Astrocyte (in vitro differentiated cells and primary cell): ENCODE data around the gene ORM1.

ENCODE experiments used
- EZH2 ChIP-seq: IDR thresholded peaks from 2 replicates; pipeline ENCODE4 v1.6.1; 2012; ENCODE audit warnings: mild to moderate bottlenecking, low read length, inconsistent platforms; ENCODE audit not compliant: insufficient read depth
- TF ChIP-seq, protein P1 (sequence below): IDR thresholded peaks from 2 replicates; pipeline ENCODE4 v1.5.1; 2011; ENCODE audit warnings: low read depth, mild to moderate bottlenecking, inconsistent platforms, low read length, moderate library complexity; ENCODE audit not compliant: insufficient read depth

DNA sequence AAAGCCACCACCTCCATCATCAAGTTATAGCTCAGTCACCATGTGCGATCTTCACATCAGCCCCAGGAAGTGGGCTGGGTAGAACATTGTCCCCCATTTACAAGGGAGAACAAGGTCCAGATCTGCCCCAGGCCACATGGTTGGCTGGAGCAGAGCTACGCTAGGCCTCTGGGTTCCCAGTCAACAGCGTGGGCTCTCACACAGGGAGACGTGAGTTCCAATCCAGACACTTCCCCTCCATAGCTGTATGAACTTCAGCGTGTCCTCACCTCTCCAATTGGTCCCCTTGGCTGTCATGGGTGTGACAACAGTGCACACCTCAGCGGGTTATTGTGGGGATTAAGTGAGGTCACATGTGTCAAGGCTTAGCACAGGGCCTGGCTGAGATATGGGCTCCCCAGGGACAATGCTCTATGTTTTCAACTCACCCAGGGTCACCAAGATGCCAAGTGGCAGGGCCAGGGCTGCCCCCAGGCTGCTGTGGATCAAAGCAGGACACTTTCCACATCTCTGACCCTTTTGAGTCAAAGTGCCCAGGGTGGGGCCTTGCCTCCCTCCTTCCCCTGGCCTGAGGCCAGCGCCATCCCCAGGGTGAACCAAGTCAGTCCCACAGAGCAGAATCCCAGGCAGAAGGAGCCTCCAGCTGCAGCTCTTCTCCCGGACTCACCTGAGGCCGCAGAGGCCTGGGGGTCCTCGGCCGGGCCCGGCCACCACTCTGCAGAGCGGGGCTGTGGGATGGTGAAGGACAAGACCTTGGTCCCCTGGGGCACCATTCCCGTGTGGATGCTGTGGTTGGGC lies 45.1 kb downstream of the ORM1 start:
- TF ChIP-seq, protein P1, sequence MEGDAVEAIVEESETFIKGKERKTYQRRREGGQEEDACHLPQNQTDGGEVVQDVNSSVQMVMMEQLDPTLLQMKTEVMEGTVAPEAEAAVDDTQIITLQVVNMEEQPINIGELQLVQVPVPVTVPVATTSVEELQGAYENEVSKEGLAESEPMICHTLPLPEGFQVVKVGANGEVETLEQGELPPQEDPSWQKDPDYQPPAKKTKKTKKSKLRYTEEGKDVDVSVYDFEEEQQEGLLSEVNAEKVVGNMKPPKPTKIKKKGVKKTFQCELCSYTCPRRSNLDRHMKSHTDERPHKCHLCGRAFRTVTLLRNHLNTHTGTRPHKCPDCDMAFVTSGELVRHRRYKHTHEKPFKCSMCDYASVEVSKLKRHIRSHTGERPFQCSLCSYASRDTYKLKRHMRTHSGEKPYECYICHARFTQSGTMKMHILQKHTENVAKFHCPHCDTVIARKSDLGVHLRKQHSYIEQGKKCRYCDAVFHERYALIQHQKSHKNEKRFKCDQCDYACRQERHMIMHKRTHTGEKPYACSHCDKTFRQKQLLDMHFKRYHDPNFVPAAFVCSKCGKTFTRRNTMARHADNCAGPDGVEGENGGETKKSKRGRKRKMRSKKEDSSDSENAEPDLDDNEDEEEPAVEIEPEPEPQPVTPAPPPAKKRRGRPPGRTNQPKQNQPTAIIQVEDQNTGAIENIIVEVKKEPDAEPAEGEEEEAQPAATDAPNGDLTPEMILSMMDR: no peak
- TF ChIP-seq EZH2: no peak
